DMS79 (cell line): ENCODE results near the gene CEACAM18.
"Not testable (repeated sequence)": the region's sequence is repeated elsewhere in the genome, so short reads cannot be mapped to it uniquely, and the experiment has no call there.

ENCODE experiments used
- DNase-seq: peaks from one replicate; lab custom pipeline; 2025; lab: John Stamatoyannopoulos, UW

Gene CEACAM18

GRCh38 chr19:51478381-51479234 is at the start of gene CEACAM18:
CEACAM18 (plus strand) TSS chr19:51478539.
- DNase-seq: no peak

GRCh38 chr19:51430221-51430620 is 48.1 kb upstream of the CEACAM18 start:
- DNase-seq: no peak

DNA sequence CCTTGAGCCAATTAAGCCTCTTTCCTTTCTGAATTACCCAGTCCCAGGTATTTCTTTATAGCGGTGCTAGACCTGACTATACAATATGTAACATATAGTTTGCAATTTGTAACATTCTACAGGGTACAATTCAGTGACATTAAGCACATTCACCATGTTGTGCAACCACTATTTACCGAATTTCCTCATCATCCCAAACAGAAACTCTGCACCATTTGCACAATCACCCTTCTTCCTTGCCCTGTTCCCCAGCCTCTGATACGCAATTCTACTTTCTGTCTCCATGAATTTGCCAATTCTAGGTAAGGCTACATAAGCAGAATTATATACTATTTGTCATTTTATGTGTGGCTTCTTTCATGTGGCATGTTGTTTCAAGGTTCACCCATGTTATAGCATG is 47.2 kb upstream of the CEACAM18 start:
- DNase-seq: no peak

DNA sequence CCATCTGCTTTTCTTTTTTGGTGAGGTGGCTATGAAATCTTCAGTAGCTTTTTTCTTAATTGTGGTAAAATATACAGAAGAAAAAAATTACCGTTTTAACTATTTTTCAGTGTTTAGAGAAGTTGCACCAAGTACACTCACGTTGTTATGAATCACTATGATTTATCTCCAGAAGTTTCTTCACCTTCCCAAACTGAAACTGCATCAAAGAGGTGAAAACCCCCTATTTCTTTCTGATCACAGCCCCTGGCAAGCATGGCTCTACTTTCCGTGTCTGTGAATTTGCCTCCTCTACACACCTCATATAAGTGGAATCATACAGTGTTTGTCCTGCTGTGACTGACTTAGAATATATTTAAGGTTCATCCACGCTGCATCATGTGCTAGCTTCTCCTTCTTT is 45.3 kb upstream of the CEACAM18 start:
- DNase-seq: no peak

DNA sequence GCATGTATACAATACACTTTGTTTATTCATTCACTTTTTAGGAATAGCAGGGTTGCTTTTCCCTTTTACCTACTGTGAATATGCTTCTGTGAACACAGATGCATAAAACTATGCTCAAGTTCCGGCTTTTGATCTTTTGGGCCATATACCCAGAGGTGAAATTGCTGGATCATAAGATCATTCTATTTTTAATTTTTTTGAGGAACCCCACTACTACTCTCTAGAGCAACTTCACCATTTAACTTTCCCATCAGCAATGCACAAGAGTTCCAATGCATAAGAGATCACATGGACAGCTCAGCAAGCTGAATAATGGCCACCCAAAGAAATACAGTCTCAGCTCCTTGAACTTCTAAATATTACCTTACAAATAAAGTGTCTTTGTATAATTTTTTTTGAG is 43.9 kb upstream of the CEACAM18 start:
- DNase-seq: no peak

DNA sequence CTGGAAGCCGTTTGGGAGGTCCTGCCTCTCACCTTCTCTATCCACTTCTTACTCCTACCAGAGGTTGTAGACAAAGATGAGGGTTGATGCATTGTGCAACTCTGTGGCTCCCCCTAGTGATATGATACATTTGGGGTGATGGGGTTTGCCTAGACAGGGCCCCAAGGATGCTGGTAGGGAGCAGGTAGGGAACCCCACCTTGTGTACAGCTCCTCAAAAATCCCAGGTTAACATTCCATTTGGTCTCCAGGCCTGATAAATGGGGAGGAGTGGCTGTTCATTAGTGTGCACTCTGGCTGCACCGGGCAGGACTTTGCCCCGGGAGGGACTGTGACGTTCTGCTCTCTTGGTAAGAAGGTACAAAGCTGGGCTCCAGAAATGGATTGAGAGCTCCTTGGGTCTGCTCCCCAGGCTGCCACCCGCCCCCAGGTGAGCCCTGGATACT is 39.3 kb upstream of the CEACAM18 start:
- DNase-seq: no peak

- no peak for DNase-seq
Observed at GRCh38 chr19:51440052-51440451, 38.3 kb upstream of the CEACAM18 start.

DNA sequence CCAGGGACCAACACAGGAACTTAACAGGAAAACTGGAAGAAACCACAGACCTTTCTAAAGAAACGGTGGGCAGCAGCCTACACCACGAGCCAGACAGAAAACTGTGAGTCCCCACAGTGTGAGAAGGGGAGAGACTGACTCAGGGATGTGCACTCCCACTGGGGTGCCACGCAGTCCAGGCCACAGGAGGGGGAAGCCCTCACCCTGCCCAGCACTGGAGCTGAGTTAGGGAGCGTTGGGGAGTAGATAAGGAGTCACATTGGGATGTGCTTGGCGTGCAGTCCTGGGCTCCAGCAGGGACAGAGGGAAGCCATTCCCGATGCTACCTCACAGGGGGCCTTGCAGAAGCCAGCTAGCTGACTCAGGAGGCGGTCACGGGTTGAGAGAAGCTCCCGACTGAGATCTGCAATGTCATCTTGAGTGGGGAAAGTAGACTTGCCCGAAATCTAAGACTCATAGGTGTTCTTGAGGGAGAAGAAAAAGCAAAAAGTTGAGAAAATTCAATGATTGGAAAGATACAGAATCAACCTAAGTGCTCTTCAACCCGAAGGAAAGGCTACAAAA is 37.4 kb upstream of the CEACAM18 start:
- no peak for DNase-seq

- DNase-seq: no peak
Observed at GRCh38 chr19:51441410-51442390, 36.6 kb upstream of the CEACAM18 start.

GRCh38 chr19:51447510-51447909 is 30.8 kb upstream of the CEACAM18 start:
- not testable (repeated sequence) for DNase-seq

GRCh38 chr19:51448011-51448410 is 30.3 kb upstream of the CEACAM18 start:
- DNase-seq: no peak

DNA sequence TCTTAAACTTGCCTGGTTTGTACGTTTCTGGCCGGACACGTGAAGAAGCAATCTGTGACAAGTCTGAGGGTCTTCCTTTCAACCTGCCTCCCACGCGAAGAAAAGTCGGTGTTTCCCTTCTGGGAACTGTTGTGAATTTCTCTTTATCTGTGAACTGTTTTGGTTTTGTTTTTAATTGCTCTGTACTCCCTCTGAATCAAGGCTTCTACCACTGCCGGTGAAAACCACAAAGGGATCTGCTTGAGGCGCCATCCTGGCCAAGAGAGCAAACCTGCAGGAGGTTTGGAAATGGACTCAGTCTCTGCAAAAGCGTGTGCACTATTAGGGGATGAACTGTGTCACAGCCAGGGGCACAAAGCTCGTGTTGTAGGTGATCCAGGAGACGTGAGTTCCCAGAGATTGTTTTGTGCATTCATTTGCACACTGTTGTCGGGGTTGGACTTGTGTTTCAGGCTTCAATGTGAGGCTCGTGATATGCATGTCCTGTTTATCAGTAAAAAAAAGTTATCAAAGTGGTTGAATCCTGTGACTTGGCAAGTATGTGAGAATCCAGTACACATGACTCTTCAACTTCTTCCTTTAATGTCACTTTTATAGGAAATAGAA is 29.8 kb upstream of the CEACAM18 start:
- DNase-seq: no peak

GRCh38 chr19:51450730-51451307 is 27.5 kb upstream of the CEACAM18 start:
- DNase-seq: no peak

DNA sequence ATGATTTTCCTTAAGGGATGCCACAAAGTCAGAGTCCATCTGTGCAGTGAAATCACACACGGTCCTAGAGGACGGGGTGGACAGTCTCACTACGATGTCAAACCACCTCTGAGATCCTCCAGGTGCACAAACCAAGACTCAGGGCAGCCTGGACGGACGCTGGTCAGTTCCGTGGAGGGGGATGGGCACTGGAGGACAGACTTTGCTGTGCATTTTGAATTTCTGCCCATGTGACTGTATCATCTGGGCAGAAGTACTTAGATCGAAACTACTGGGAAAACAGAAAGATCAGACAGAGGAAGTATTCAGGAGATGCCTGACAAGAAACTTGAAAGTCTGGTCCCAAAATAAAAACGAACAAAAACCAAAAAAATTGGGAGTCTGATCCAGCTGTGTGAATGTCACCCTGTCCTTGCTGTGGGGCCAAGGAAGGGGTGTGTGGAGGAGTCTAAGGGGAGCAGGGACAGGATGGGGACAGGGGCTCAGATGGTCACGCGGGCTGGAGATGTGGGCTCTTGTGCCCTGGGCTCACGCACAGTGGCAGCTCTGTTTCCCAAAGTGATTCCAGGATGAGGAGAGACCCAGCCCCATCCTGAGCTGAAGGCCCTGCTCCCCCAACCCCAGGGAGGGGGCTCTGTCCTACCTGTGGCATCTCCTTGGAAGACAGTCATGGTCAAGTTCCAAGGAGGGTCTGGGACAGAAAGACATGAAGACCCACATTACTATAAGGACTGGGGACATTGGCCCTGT is 21.6 kb upstream of the CEACAM18 start:
- DNase-seq: no peak

DNA sequence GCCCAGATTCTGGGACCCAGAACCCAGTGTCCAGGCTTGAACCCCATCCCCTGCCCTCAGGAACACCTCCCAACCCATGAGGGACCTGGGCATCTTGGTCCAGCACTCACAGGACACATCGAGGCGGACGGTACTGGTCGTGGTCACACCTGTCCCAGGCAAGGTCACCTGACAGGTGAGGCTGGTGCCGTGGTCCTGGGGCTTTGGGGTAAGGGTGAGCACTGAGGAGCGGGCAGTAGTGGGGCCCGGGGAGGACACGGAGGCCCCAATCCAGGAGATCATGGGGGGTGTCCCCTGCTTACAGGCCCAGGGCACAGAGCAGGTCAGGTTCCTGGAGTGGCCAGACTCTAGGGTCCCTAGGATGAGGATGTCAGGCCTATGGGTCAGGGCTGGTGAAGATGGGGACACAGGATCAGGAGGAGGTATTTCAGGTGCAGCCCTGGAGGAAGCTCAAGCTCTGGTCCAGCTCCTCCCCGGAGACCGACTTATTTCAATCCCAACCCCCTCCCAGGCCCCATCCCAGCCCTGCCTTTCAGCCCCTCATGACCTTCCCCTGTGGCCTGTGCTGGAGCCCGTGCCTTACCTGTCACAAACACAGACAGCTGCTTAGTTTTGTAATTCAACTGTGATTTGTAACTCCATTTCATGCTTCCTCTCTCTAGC is 20.9 kb upstream of the CEACAM18 start:
- DNase-seq: no peak

GRCh38 chr19:51458051-51458645 is 20.2 kb upstream of the CEACAM18 start, which contains the start of gene SIGLEC8:
SIGLEC8 (minus strand) TSS chr19:51458454; CDS start chr19:51458387, 67 bp downstream.
- DNase-seq: no peak

DNA sequence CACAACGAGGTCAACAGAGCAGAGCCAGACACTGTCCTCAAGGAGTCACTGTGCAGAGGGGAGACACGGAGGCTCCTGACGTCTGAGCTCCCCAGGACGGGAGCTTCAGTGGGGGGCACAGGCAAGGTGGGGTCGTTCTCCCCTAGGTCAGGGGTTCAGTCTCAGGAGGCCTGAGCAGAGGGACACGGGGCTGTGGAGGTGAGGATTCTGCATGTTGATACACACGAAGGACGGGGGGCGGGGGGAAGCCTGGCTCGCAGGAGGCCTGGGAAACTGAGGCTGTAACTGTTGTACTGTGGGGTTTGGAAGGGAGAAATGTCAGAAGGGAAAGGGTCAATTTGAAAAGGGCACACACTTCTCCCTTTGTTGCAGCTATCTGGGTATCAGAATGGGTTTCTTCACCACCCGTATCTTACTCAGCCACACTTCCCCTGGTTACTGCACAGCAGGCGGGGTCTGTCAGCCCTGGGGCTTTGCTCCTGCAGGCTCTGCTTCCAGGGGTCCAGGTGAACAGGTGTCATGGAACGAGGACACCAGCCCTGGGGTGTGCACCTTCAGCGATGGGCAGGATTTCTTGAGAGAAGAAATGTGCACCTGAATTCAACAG is 19.3 kb upstream of the CEACAM18 start:
- no peak for DNase-seq

- no peak for DNase-seq
Observed at GRCh38 chr19:51460164-51460992, 18.0 kb upstream of the CEACAM18 start.
